Thyroid gland (tissue), 4 donors: Measurements from ENCODE around the gene ALOX5AP. TPM values are rescaled to one million over a fixed set of nuclear protein-coding genes. Genes with fewer than 3 reads are reported as not detected.

Experiments used
- DNase-seq, 2 donors: peaks; one replicate each; pipeline ENCODE4 v3.0.0-alpha.2; 2019
- H3K27ac ChIP-seq, 3 donors: fragments of 200-600 bp; sonication (generic); 1 replicate in 2 of 3; 2 replicates in 1 of 3; pipeline ENCODE4 v1.5.1; 2016 to 2019; ENCODE audit warnings: mild to moderate bottlenecking in 1 of 3, moderate library complexity in 1 of 3
- H3K27me3 ChIP-seq: fragments of 200-600 bp; sonication (generic); one replicate; pipeline ENCODE4 v1.5.1; 2019
- H3K36me3 ChIP-seq, 2 donors: fragments of 200-600 bp; sonication (generic); one replicate each; pipeline ENCODE4 v1.5.1; 2016 to 2019
- H3K4me1 ChIP-seq, 2 donors: fragments of 200-600 bp; sonication (generic); one replicate each; pipeline ENCODE4 v1.5.1; 2017 to 2019
- H3K4me3 ChIP-seq, 3 donors: fragments of 200-600 bp; sonication (generic); replicated peaks in 1 of 3; 1 replicate in 2 of 3; 2 replicates in 1 of 3; pipeline ENCODE4 v1.5.1; 2016; ENCODE audit warnings: mild to moderate bottlenecking in 1 of 3
- H3K9me3 ChIP-seq: fragments of 200-600 bp; sonication (generic); one replicate; pipeline ENCODE4 v1.5.1; 2017
- POLR2A ChIP-seq, 2 donors: fragments of 450-650 bp; IDR thresholded peaks; one replicate each; pipeline ENCODE4 v1.6.1; 2017; ENCODE audit warnings: antibody characterized with exemption in 2 of 2, mild to moderate bottlenecking in 2 of 2, moderate library complexity in 1 of 2
- WGBS, 2 donors: methylation state at CpG; one replicate each; pipeline ENCODE4 v1.1.5; 2017; 5-methylcytosine and 5-hydroxymethylcytosine counted together
- intact Hi-C: fragments of 100-400 bp; cut with DNase I; formaldehyde crosslinking; loops from one replicate; pipeline ENCODE4 v1.15.1; 2023
- total RNA-seq, 4 donors: library from RNA; depleted of rRNA; stranded (reverse); fragments of >200 nt; gene quantifications; one replicate each; pipeline ENCODE4 v1.2.3, GENCODE V29; 2016
- TF ChIP-seq, protein P1 (sequence below), 6 experiments: fragments of 200-600 bp in 3 of 6; fragments of 450-650 bp in 3 of 6; sonication (generic) in 3 of 6; IDR thresholded peaks; one replicate each; pipeline ENCODE4 v1.5.1; 2016 to 2019; ENCODE audit warnings: antibody characterized with exemption in 6 of 6, mild to moderate bottlenecking in 2 of 6, inconsistent platforms in 1 of 6, moderate library complexity in 1 of 6

ALOX5AP gene
- total RNA-seq, 4 donors from 2014 or later = 3.6 to 13.4 (median 6.1) TPM

DNA sequence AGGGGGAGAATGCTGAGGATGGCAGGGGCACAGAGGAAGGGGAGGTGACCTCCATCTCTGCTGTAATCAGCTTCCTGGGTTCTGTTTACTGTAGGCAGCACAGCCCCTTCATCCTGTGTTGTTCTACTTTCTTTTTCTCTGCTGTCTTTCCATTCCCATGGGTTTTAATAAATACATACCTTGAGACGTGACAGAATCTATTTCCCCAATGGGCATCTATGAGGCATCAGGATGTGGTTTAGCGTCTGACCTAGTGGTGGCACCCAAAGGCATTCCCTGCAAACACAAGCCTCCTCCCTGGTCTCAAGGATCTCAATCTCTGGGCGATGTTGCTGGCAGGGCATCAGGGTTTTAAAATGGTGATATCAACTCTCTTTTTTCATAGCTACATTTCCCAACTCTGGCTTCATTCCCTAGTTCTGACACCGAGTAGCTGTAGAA is 60.8 kb downstream of the ALOX5AP start:
- no peak for TF ChIP-seq POLR2A (IDR thresholded peaks at IDR 0.05)
- TF ChIP-seq, protein P1, sequence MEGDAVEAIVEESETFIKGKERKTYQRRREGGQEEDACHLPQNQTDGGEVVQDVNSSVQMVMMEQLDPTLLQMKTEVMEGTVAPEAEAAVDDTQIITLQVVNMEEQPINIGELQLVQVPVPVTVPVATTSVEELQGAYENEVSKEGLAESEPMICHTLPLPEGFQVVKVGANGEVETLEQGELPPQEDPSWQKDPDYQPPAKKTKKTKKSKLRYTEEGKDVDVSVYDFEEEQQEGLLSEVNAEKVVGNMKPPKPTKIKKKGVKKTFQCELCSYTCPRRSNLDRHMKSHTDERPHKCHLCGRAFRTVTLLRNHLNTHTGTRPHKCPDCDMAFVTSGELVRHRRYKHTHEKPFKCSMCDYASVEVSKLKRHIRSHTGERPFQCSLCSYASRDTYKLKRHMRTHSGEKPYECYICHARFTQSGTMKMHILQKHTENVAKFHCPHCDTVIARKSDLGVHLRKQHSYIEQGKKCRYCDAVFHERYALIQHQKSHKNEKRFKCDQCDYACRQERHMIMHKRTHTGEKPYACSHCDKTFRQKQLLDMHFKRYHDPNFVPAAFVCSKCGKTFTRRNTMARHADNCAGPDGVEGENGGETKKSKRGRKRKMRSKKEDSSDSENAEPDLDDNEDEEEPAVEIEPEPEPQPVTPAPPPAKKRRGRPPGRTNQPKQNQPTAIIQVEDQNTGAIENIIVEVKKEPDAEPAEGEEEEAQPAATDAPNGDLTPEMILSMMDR (IDR thresholded peaks at IDR 0.05) = peak in 1 of 6 experiments; percentile 11
- no peaks in the 10 kb centered on the region for H3K27me3 ChIP-seq
- no peaks in the 10 kb centered on the region for H3K36me3 ChIP-seq
- H3K4me1 ChIP-seq = peaks cover 30 to 45% of the 10 kb centered on the region in 2 donors
- H3K4me3 ChIP-seq = no peak overlapping the region
- intact Hi-C loops = loop anchor here (10.0 kb wide), 2 partner anchors 401 to 661 kb away; no protein-coding TSS in a partner anchor
- WGBS, 2 donors = 34 to 37% methylated on average over 4 of the region's 4 CpGs
- no peak overlapping the region for H3K27ac ChIP-seq
- DNase-seq = peak; percentile 16 to 26
- no peaks in the 10 kb centered on the region for H3K9me3 ChIP-seq

- H3K36me3 ChIP-seq = no peaks in the 10 kb centered on the region
- intact Hi-C loops = loop anchor here (10.0 kb wide), 2 partner anchors 402 to 662 kb away; no protein-coding TSS in a partner anchor
- TF ChIP-seq POLR2A (IDR thresholded peaks at IDR 0.05) = no peak
- TF ChIP-seq, protein P1 (IDR thresholded peaks at IDR 0.05) = no peak
- no peaks in the 10 kb centered on the region for H3K27me3 ChIP-seq
- H3K9me3 ChIP-seq = no peaks in the 10 kb centered on the region
- no peak overlapping the region for H3K4me3 ChIP-seq
- peaks cover 23 to 38% of the 10 kb centered on the region in 2 donors for H3K4me1 ChIP-seq
- DNase-seq = no peak
- no peak overlapping the region for H3K27ac ChIP-seq
- 76 to 79% methylated on average over 20 of the region's 20 CpGs for WGBS, 2 donors
Observed at GRCh38 chr13:30796631-30797601, 61.6 kb downstream of the ALOX5AP start.

DNA sequence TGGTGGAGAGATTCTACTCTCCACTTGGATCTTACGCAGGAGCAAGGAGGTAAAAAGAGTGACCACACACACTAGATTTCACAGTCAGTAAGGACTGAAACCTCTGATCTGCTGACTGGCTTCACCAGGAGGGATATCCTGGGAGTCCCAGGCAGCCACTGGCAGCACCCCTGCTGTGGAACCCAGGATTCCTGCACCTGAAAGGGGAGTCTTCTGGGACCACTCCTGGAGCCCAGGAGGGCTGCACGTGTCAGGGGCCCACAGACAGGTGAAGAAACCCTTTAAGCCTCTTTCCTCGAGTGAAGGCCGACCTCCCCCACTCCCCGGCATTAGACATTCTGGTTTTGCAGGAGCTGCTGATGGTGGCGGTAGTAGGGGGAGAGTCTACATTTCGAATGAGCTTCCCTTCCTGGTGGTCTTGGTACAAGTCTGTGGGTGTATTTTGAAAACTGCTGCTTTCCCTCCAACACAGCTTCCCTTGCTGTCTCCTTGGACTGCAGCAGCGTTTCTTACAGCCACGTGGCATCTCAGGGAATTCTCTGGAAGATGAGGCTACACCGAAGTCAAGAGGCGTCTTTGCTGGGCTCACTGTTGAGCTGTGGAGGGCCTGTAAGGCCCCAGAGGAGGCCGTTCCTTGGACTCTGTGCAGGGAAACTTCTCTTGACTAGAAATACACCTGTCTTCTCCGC is 62.6 kb downstream of the ALOX5AP start:
- no peak overlapping the region for H3K4me3 ChIP-seq
- peaks cover 14 to 28% of the 10 kb centered on the region in 2 donors for H3K4me1 ChIP-seq
- intact Hi-C loops = loop anchor here (10.0 kb wide), 2 partner anchors 403 to 663 kb away; no protein-coding TSS in a partner anchor
- TF ChIP-seq, protein P1 (IDR thresholded peaks at IDR 0.05) = no peak
- TF ChIP-seq POLR2A (IDR thresholded peaks at IDR 0.05) = no peak
- H3K9me3 ChIP-seq = no peaks in the 10 kb centered on the region
- no peaks in the 10 kb centered on the region for H3K36me3 ChIP-seq
- DNase-seq = no peak
- 93 to 95% methylated on average over 13 of the region's 13 CpGs for WGBS, 2 donors
- no peak overlapping the region for H3K27ac ChIP-seq
- H3K27me3 ChIP-seq = no peaks in the 10 kb centered on the region

DNA sequence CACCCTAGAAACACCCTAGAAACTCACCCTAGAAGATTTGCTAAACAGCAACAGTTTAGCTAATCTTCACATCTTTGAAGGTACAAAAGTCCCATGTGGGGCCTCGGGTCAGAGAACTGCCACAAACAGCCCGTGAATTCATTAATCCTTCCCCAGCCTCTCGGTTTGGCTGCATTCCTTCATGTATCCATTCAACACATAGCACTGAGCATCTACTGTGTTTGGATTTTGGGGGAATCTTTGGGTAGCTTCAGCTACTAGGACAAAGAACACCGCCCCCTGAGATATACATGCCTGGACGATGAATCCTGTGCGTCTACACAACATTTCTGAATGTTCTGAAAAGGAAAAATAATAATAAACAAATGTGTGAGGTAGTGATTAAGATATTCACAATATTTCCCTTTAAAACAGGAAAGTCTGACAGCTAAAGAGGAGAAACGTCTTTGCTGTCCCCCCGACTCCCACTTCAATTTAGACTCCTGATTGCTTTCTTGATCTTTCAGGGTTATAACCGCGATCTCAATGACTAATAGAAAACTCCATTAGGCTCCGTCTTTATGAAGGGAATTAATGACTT is 63.5 kb downstream of the ALOX5AP start:
- intact Hi-C loops = loop anchor here (10.0 kb wide), 2 partner anchors 404 to 664 kb away; no protein-coding TSS in a partner anchor
- Histone ChIP-seq H3K9me3 (no peaks in the 10 kb centered on the region), H3K36me3 (no peaks in the 10 kb centered on the region), H3K27ac (no peak overlapping the region), H3K4me3 (no peak overlapping the region), H3K27me3 (no peaks in the 10 kb centered on the region), H3K4me1 (peaks cover 9 to 31% of the 10 kb centered on the region in 2 donors)
- no peak for TF ChIP-seq POLR2A (IDR thresholded peaks at IDR 0.05)
- TF ChIP-seq, protein P1 (IDR thresholded peaks at IDR 0.05) = no peak
- DNase-seq = no peak
- WGBS, 2 donors = 88 to 90% methylated on average over 11 of the region's 11 CpGs
